Endothelial cell of umbilical vein (primary cell): ENCODE results near the gene COL4A1. TPM values are rescaled to one million over a fixed set of nuclear protein-coding genes. Genes with fewer than 3 reads are reported as not detected.

Experiments
- BruUV-seq: library from RNA; stranded (reverse); fragments of 400-500 nt; replicated peaks from 2 replicates; lab custom pipeline; 2021; lab: Mats Ljungman, UMichigan
- CTCF ChIA-PET: fragments of 300-600, 350-600 bp; sonication (Branson Sonifier 250); formaldehyde crosslinking; loops from one replicate; lab custom pipeline; 2021; ENCODE audit warnings: antibody characterized with exemption, inconsistent platforms; lab: Charles Lee
- POLR2A ChIA-PET: fragments of 300-600, 350-600 bp; sonication (Branson Sonifier 250); formaldehyde crosslinking; loops from one replicate; lab custom pipeline; 2021; ENCODE audit warnings: antibody characterized with exemption, inconsistent platforms; lab: Charles Lee
- DNase-seq: peaks from one replicate; pipeline ENCODE4 v3.0.0-alpha.2; 2011; ENCODE audit warnings: low read depth, low spot score
- FAIRE-seq: peaks from 2 replicates; lab custom pipeline; 2011; peaks lifted over from hg19 to GRCh38; lab: Jason Lieb, UNC
- H2AFZ ChIP-seq: 2 replicates; pipeline ENCODE4 v1.6.0; 2012; ENCODE audit warnings: low read depth, low read length, control low read depth, inconsistent platforms
- H3K27ac ChIP-seq: 2 replicates; pipeline ENCODE4 v1.5.1; 2011; ENCODE audit warnings: low read depth, mild to moderate bottlenecking, control low read depth, low read length, moderate library complexity; ENCODE audit not compliant: insufficient read depth
- H3K27me3 ChIP-seq, 2 experiments: 2 replicates each; pipeline versions ENCODE4 v1.6.0 to v1.6.1; 2011; ENCODE audit warnings: low read length in 2 of 2, mixed read lengths in 1 of 2; ENCODE audit not compliant: control insufficient read depth in 2 of 2, insufficient read depth in 2 of 2
- H3K36me3 ChIP-seq, 2 experiments: 2 replicates in 1 of 2; 3 replicates in 1 of 2; pipeline ENCODE4 v1.5.1; 2011; ENCODE audit warnings: low read length in 2 of 2, mild to moderate bottlenecking in 1 of 2, moderate library complexity in 1 of 2; ENCODE audit not compliant: control insufficient read depth in 2 of 2, insufficient read depth in 2 of 2; ENCODE audit errors: extremely low read depth in 1 of 2
- H3K4me1 ChIP-seq: 3 replicates; pipeline ENCODE4 v1.5.1; 2011; ENCODE audit warnings: mild to moderate bottlenecking, low read length; ENCODE audit not compliant: control insufficient read depth, insufficient read depth; ENCODE audit errors: extremely low read depth
- H3K4me2 ChIP-seq: 2 replicates; pipeline ENCODE4 v1.6.1; 2011; ENCODE audit warnings: low read length, control low read depth, mixed read lengths; ENCODE audit not compliant: insufficient read depth
- H3K4me3 ChIP-seq, 3 experiments: fragments of 200-600 bp in 1 of 3; sonication (generic), shearing (Covaris generic) in 1 of 3; replicated peaks in 1 of 3; 2 replicates each; pipeline ENCODE4 v1.5.1; 2011 to 2016; ENCODE audit warnings: control low read depth in 3 of 3, low read length in 3 of 3, mild to moderate bottlenecking in 2 of 3, inconsistent platforms in 1 of 3, low read depth in 1 of 3, moderate library complexity in 1 of 3; ENCODE audit not compliant: insufficient read depth in 1 of 3
- H3K79me2 ChIP-seq: 2 replicates; pipeline ENCODE4 v1.6.0; 2012; ENCODE audit warnings: low read length, inconsistent platforms; ENCODE audit not compliant: control insufficient read depth, insufficient read depth
- H3K9ac ChIP-seq: replicated peaks from 2 replicates; pipeline ENCODE3; 2011; ENCODE audit warnings: low read length, control low read depth; ENCODE audit not compliant: insufficient read depth; ENCODE audit errors: extremely low read depth
- H3K9me1 ChIP-seq: replicated peaks from 3 replicates; pipeline ENCODE4 v1.6.0; 2011; ENCODE audit warnings: mild to moderate bottlenecking, low read length; ENCODE audit not compliant: control insufficient read depth, insufficient read depth; ENCODE audit errors: extremely low read depth
- H3K9me3 ChIP-seq: replicated peaks from 2 replicates; pipeline ENCODE4 v1.5.1; 2012; ENCODE audit warnings: low read length, inconsistent platforms; ENCODE audit not compliant: control insufficient read depth, insufficient read depth
- H4K20me1 ChIP-seq: replicated peaks from 2 replicates; pipeline ENCODE3; 2011; ENCODE audit warnings: mild to moderate bottlenecking, low read length; ENCODE audit not compliant: control insufficient read depth, insufficient read depth; ENCODE audit errors: extremely low read depth
- EZH2 ChIP-seq: IDR thresholded peaks from 2 replicates; pipeline ENCODE4 v1.6.1; 2012; ENCODE audit warnings: borderline replicate concordance, low read depth, mild to moderate bottlenecking, moderate library complexity, low read length, inconsistent platforms; ENCODE audit not compliant: severe bottlenecking
- FOS ChIP-seq: IDR thresholded peaks from 2 replicates; pipeline ENCODE4 v1.6.1; 2011; ENCODE audit warnings: mild to moderate bottlenecking, low read length, moderate library complexity, borderline replicate concordance; ENCODE audit not compliant: insufficient read depth
- GATA2 ChIP-seq: IDR thresholded peaks from 2 replicates; pipeline ENCODE4 v1.7.0; 2011; ENCODE audit warnings: low read depth, mild to moderate bottlenecking, moderate library complexity, mixed read lengths, low read length; ENCODE audit not compliant: insufficient read length, insufficient read depth
- JUN ChIP-seq: IDR thresholded peaks from 2 replicates; pipeline ENCODE4 v1.6.1; 2011; ENCODE audit warnings: borderline replicate concordance, low read depth; ENCODE audit not compliant: insufficient read length, insufficient read depth
- MYC ChIP-seq: IDR thresholded peaks from one replicate; pipeline ENCODE4 v1.6.1; 2011; ENCODE audit warnings: mild to moderate bottlenecking, low read depth, low read length
- POLR2A ChIP-seq: IDR thresholded peaks from 2 replicates; pipeline ENCODE4 v1.6.1; 2012; ENCODE audit warnings: low read depth, mild to moderate bottlenecking, control low read depth, low read length
- POLR2AphosphoS5 ChIP-seq: IDR thresholded peaks from 2 replicates; pipeline ENCODE4 v1.6.1; 2012; ENCODE audit warnings: low read depth, mild to moderate bottlenecking, control low read depth, low read length, moderate library complexity; ENCODE audit not compliant: insufficient read depth
- dilution Hi-C: fragments of 300-500 bp; cut with MboI; formaldehyde crosslinking; loops from one replicate; pipeline ENCODE4 v1.15.0; 2019; ENCODE audit warnings: low sequenced_read_pairs; ENCODE audit not compliant: extremely low pct_ligation_motif_present
- intact Hi-C: fragments of 100-400 bp; cut with micrococcal nuclease; formaldehyde crosslinking; loops from one replicate; pipeline ENCODE4 v1.10.0; 2022
- polyA plus RNA-seq, 4 experiments: library from polyadenylated mRNA; depleted of rRNA in 3 of 4; stranded (reverse) in 3 of 4; unstranded in 1 of 4; fragments of >200 nt; gene quantifications; 2 replicates each; pipeline versions ENCODE4 v1.2.1 to v1.2.3, GENCODE V29; 2011 to 2012; ENCODE audit warnings: missing spikeins in 1 of 4
- total RNA-seq: library from RNA; stranded (reverse); gene quantifications from 2 replicates; pipeline ENCODE4 v1.2.3, GENCODE V29; 2021
- TF ChIP-seq, protein P1 (sequence below): IDR thresholded peaks from 2 replicates; pipeline ENCODE4 v1.6.1; 2011; ENCODE audit not compliant: insufficient read depth, insufficient read length
- TF ChIP-seq, protein P2 (sequence below), 2 donors: IDR thresholded peaks; 1 replicate in 1 of 2; 2 replicates in 1 of 2; pipeline ENCODE4 v1.5.1; 2011; ENCODE audit warnings: low read length in 2 of 2, mild to moderate bottlenecking in 2 of 2, moderate library complexity in 2 of 2, control low read depth in 1 of 2, inconsistent platforms in 1 of 2, low read depth in 1 of 2; ENCODE audit not compliant: insufficient read depth in 1 of 2; ENCODE audit errors: extremely low read depth in 1 of 2

The COL4A1 gene
- total and polyA plus RNA-seq, 2 donors (not counting 3 experiments of a cell fraction or from before 2014, with no cell fraction given): 384 to 1,119 TPM

DNA sequence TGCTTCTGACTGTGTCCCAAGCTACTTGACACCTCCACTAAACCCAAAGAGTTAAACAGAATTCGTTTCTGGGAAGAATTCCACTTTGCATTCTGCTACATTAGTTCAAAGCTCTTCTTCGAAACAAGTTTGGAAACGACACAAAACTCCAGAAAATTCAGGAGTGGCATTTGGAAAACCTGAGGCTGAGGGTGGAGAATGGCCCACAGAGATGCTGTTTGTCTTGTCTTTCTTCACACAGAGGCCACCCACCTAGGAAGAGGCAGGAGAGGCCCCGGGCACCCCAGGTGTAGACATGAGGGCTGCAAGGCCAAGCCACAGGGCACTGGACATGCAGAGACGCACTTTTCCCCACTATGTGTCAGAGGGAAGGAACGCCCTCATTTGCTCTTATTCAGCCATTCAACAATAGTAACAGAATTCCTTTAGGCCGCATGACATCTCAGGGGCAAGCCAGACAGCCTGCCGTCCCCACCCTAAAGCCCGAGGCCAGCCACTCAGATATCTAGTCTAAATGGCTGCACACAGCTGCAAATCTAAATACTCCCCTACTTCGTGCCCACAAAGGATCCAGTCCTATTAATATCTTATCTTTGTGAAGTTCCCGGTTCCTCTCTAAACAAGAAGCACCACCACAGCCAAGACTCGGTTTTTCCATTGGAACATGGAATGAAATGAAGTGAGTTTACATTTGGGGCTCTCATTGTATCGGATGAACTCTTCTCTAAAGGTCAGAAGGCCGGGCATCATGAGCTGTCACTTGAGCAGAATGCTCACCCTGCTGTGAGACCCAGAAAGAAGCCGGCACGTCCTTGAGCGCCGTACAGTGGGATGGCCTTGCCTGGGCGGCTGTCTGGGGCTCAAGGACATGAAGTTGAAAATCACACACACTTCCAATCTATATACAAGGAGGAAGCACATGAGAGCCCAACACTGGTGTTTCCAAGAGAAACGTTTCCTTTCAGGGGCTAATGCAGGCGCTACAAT is 19.8 kb downstream of the COL4A1 start:
- peaks cover 29% of the 10 kb centered on the region for H3K79me2 ChIP-seq
- POLR2A ChIA-PET: no interaction called here
- H3K4me2 ChIP-seq: no peak overlapping the region
- H3K36me3 ChIP-seq: peaks cover 7 to 10% of the 10 kb centered on the region in 2 experiments
- FAIRE-seq: no peak
- H3K9me1 ChIP-seq: no peaks in the 10 kb centered on the region
- no peak overlapping the region for H3K9ac ChIP-seq
- dilution Hi-C loops: no loop called here
- H3K27ac ChIP-seq: no peak overlapping the region
- CTCF ChIA-PET: interaction anchor here (1.1 kb wide), 1 partner anchor 9 kb away, joined by 3 read pairs; no protein-coding TSS in a partner anchor
- H3K27me3 ChIP-seq: no peaks in the 10 kb centered on the region
- BruUV-seq: no TSS peak
- H3K4me3 ChIP-seq: no peak overlapping the region
- intact Hi-C loops: no loop called here
- H3K4me1 ChIP-seq: no peaks in the 10 kb centered on the region
- no peak for DNase-seq
- H4K20me1 ChIP-seq: peaks cover 7% of the 10 kb centered on the region
- no peaks in the 10 kb centered on the region for H3K9me3 ChIP-seq
- TF ChIP-seq, protein P1, sequence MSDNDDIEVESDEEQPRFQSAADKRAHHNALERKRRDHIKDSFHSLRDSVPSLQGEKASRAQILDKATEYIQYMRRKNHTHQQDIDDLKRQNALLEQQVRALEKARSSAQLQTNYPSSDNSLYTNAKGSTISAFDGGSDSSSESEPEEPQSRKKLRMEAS: no peak
- TF ChIP-seq POLR2AphosphoS5 (no peak), FOS (no peak), MYC (no peak), EZH2 (no peak), GATA2 (no peak), POLR2A (no peak), JUN (no peak)
- TF ChIP-seq, protein P2, sequence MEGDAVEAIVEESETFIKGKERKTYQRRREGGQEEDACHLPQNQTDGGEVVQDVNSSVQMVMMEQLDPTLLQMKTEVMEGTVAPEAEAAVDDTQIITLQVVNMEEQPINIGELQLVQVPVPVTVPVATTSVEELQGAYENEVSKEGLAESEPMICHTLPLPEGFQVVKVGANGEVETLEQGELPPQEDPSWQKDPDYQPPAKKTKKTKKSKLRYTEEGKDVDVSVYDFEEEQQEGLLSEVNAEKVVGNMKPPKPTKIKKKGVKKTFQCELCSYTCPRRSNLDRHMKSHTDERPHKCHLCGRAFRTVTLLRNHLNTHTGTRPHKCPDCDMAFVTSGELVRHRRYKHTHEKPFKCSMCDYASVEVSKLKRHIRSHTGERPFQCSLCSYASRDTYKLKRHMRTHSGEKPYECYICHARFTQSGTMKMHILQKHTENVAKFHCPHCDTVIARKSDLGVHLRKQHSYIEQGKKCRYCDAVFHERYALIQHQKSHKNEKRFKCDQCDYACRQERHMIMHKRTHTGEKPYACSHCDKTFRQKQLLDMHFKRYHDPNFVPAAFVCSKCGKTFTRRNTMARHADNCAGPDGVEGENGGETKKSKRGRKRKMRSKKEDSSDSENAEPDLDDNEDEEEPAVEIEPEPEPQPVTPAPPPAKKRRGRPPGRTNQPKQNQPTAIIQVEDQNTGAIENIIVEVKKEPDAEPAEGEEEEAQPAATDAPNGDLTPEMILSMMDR (IDR thresholded peaks at IDR 0.05; ENCODE audit: extremely low read depth in 1 of 2, insufficient read depth in 1 of 2, low read depth in 1 of 2, low read length in 2 of 2): no peak
- no peak overlapping the region for H2AFZ ChIP-seq
